Naive B cell (primary cell): ENCODE measurements around the gene C11orf54. TPM values are rescaled to one million over a fixed set of nuclear protein-coding genes. Genes with fewer than 3 reads are reported as not detected.

Experiments used
- ATAC-seq, 2 donors: fragments of 150-1000 bp; cut with Tn5 transposase; 2 replicates each; pipeline ENCODE4 v1.10.0; 2021; ENCODE audit warnings: low read depth in 2 of 2, mild to moderate bottlenecking in 2 of 2, moderate library complexity in 2 of 2
- DNase-seq: peaks from one replicate; pipeline ENCODE4 v3.0.0; 2022
- H3K27ac Mint-ChIP-seq, 6 donors: one replicate each; pipeline ENCODE4 v1.8.0; 2020 to 2022; ENCODE audit warnings: mild to moderate bottlenecking in 6 of 6, mixed read lengths in 6 of 6, moderate library complexity in 5 of 6, inconsistent platforms in 2 of 6
- H3K27me3 Mint-ChIP-seq, 3 donors: one replicate each; pipeline ENCODE4 v1.8.0; 2021 to 2022; ENCODE audit warnings: mixed read lengths in 3 of 3, mild to moderate bottlenecking in 1 of 3
- H3K36me3 Mint-ChIP-seq, 2 donors: one replicate each; pipeline ENCODE4 v1.8.0; 2020 to 2022; ENCODE audit warnings: mixed read lengths in 2 of 2, inconsistent platforms in 1 of 2, mild to moderate bottlenecking in 1 of 2
- H3K4me1 Mint-ChIP-seq, 3 donors: one replicate each; pipeline ENCODE4 v1.8.0; 2020 to 2022; ENCODE audit warnings: mixed read lengths in 3 of 3, inconsistent platforms in 1 of 3, mild to moderate bottlenecking in 1 of 3, moderate library complexity in 1 of 3
- H3K4me3 Mint-ChIP-seq, 8 donors: one replicate each; pipeline ENCODE4 v1.8.0; 2020 to 2022; ENCODE audit warnings: mild to moderate bottlenecking in 8 of 8, mixed read lengths in 8 of 8, moderate library complexity in 8 of 8, inconsistent platforms in 2 of 8
- H3K9me3 Mint-ChIP-seq, 7 donors: one replicate each; pipeline ENCODE4 v1.8.0; 2020 to 2022; ENCODE audit warnings: mixed read lengths in 7 of 7, mild to moderate bottlenecking in 5 of 7, inconsistent platforms in 2 of 7, moderate library complexity in 1 of 7
- polyA plus RNA-seq, 6 donors: library from polyadenylated mRNA; unstranded; fragments of 300-500 nt; fragmentation: Illumina TruSeq; gene quantifications; one replicate each; pipeline ENCODE4 v1.2.3, GENCODE V29; 2021; ENCODE audit warnings: low read depth in 6 of 6

C11orf54 gene
- polyA plus RNA-seq, 6 donors from 2014 or later: 15.0 to 29.1 (median 19.8) TPM

DNA sequence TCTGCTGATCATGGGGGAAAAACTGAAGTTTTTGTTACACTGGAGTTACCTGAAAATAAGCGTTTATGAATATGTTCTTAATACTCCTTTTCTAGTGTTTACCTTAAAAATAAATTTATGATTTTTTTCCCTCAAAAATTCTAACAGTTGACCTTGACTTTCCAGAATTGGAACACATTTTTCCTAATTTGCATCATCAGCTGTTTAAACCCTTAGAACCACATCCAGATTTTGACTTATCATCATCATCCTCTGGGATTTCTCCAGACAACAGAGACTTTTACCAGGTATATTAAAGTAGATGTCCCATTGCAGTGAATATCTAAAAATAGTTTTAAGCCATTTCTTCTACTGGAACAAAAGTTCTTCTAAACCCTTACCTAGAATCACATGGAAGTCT lies 17.4 kb upstream of the C11orf54 start:
- Mint-ChIP-seq H3K4me1 (peaks cover 3 to 4% (median 4%) of the 10 kb centered on the region in 3 donors), H3K27me3 (no peaks in the 10 kb centered on the region), H3K27ac (peak overlapping the region; percentile 23 to 64 (median 33)), H3K4me3 (no peak overlapping the region), H3K36me3 (peaks cover 11 to 23% of the 10 kb centered on the region in 2 donors), H3K9me3 (no peaks in the 10 kb centered on the region)
- DNase-seq: no peak
- ATAC-seq: no peak

DNA sequence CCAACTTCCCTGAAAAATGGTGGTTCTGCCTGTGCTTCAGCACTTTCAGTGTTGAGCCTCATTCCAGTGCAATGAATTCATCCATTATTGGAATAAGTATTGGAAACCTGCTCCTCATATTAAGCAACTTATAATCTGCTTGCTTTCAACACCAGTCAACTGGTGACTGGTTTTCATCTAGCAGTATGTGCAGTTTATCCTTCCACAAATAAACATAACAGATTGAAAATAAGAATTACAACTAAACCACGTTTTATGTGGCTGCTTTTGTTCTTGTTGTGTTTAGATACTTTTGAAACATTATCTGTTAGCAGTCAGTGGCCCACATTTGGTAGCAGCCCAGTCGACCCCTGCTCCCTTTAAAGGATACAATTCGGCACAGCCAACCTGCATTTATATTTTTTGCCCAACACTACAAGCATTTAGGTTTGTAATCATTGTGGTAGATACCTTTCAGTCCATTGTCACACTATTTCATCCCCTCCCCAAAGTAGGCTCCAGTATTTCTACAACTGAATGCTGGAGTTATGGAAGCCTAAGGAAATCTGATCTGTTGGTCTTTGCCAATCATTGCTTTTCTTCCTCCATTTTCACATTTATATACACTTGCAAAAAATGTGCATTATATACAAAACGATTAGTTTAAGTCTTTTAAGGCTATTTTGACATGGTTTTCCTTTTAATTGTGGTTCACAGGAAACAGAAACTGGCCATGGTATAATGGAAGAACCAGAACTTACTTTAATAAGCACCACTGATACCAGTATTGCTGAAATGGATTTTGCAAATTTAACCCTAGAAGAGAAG lies 13.3 kb upstream of the C11orf54 start:
- ATAC-seq: no peak
- H3K27ac Mint-ChIP-seq: peak overlapping the region in 5 of 6 donors; percentile 24 to 84 (median 70)
- H3K9me3 Mint-ChIP-seq: no peaks in the 10 kb centered on the region
- peaks cover 0 to 2% (median 0%) of the 10 kb centered on the region in 3 donors for H3K4me1 Mint-ChIP-seq
- H3K36me3 Mint-ChIP-seq: peaks cover 12 to 23% of the 10 kb centered on the region in 2 donors
- no peak overlapping the region for H3K4me3 Mint-ChIP-seq
- no peak for DNase-seq
- H3K27me3 Mint-ChIP-seq: no peaks in the 10 kb centered on the region

DNA sequence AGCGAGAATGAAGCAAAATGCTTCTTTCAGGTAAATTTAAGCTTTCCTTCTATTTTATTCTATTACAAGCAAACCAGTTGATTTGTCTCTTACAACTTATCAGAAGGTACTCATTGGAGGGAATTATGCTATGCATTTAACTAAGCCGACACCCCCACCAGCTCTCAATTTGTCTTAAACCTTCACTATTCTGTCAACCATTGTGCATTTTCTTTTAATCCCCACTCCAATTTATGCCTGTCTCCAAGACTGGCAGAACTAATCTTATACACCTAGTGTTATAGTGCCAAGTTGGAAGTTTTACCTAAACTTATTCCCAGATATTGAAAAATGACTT lies 12.7 kb upstream of the C11orf54 start:
- H3K27me3 Mint-ChIP-seq: no peaks in the 10 kb centered on the region
- H3K4me1 Mint-ChIP-seq: peaks cover 0 to 3% (median 0%) of the 10 kb centered on the region in 3 donors
- no peaks in the 10 kb centered on the region for H3K9me3 Mint-ChIP-seq
- no peak overlapping the region for H3K4me3 Mint-ChIP-seq
- ATAC-seq (no peak), DNase-seq (no peak)
- H3K27ac Mint-ChIP-seq: peak overlapping the region; percentile 1 to 92 (median 30)
- peaks cover 12 to 23% of the 10 kb centered on the region in 2 donors for H3K36me3 Mint-ChIP-seq

DNA sequence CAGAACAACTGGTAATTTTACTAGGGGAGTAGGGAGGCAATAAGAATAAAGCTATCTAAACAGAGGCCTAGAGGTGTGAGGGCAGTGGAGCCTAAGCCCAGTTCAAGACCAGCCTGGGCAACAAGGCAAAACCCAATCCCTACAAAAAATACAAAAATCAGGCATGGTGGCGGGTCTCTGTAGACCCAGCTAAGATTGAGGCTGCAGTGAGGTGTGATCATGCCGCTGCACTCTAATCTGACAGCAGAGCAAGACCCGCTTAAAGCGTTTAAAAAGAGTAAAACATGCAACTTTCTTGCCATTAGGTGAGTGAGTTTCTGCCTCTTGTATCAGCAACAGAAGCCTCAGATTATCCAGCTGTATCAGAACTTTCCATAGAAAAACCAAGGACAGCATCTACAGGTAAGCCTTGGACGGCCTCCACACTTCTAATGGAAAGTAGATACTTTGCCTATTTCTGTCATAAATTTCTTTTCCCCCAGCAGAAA lies 12.3 kb upstream of the C11orf54 start:
- peaks cover 0 to 3% (median 0%) of the 10 kb centered on the region in 3 donors for H3K4me1 Mint-ChIP-seq
- no peak overlapping the region for H3K4me3 Mint-ChIP-seq
- H3K9me3 Mint-ChIP-seq: no peaks in the 10 kb centered on the region
- ATAC-seq: no peak
- DNase-seq: no peak
- peaks cover 12 to 23% of the 10 kb centered on the region in 2 donors for H3K36me3 Mint-ChIP-seq
- no peaks in the 10 kb centered on the region for H3K27me3 Mint-ChIP-seq
- H3K27ac Mint-ChIP-seq: peak overlapping the region; percentile 1 to 92 (median 30)

DNA sequence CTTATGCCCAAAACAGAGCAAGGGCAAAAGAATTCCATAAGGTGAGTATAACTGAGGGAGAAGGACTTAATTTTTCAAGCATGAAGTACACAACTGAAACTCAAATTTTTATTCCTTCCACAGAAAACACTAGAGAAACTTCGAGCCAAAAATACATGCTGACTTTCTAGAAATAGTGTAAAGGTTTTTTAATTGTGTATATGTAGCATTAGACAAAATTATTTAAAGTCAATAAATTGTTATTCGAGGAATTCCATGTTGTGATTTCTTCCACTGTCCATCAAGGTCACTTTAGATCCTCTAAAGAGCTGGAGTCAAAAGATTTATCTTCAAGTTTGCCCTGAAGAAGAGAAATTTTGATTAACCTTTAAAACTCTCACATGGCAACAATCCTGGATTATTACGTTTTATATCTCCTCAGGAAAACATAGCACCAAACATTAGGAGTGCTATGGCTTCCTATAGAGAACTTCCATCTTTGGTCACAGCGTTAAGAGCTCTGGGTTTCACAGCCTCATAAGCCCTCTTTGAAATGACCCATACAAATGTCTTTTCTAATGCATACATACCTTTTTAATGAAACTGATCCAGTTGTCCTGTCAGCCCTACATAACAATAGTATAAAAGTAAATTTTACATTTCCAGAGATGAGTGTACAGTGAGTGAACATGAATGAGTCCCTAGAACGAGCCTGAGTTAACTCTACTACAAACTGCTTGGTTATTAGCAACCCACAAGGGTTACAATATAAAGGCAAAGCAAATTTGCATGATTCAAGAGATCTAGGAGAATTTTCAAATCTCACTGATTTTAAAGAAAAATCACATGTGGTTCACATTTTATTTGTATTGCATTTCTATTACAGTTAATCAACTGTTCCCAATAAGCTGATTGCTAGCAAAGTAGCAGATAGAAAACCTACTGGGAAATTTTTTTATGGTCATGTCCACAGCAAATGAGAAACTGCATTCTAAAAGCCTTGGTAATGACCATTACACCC lies 11.1 kb upstream of the C11orf54 start:
- H3K27ac Mint-ChIP-seq: peak overlapping the region in 3 of 6 donors; percentile 54 to 77 (median 56)
- no peaks in the 10 kb centered on the region for H3K9me3 Mint-ChIP-seq
- H3K27me3 Mint-ChIP-seq: no peaks in the 10 kb centered on the region
- DNase-seq (no peak), ATAC-seq (no peak)
- peaks cover 12 to 21% of the 10 kb centered on the region in 2 donors for H3K36me3 Mint-ChIP-seq
- peaks cover 0 to 13% (median 8%) of the 10 kb centered on the region in 3 donors for H3K4me1 Mint-ChIP-seq
- no peak overlapping the region for H3K4me3 Mint-ChIP-seq

DNA sequence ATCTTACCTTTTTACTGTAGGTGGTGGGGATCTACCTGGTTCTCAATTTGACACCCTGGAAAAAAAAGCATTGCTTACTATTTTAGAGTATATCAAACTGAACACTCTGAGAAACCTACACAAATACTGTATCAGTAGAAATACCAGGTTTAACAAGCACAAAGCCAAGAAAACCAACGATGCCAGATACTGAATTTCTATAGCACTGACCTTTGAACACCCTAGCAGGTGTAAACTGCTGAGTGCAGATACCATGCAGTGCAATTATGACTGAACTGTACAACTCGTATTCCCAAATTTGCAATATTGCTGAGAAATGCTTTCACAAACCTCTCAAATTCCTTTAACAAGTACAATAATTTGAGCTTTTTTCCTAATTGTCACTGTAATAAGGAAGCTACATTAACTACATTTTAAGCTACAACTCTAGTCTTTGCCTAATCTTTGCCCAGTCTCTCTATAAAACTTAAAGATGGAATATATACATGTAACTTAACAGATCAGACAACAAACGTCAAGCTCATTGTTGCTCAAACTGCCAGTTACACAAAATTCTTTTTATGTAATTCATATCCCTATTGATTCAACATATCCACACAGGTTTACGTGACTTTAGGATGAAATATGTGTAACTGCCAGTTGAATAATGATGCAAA lies 9.1 kb upstream of the C11orf54 start:
- DNase-seq (no peak), ATAC-seq (no peak)
- H3K27me3 Mint-ChIP-seq: no peaks in the 10 kb centered on the region
- peak overlapping the region in 2 of 6 donors; percentile 11 to 26 for H3K27ac Mint-ChIP-seq
- H3K36me3 Mint-ChIP-seq: peaks cover 13 to 18% of the 10 kb centered on the region in 2 donors
- no peak overlapping the region for H3K4me3 Mint-ChIP-seq
- no peaks in the 10 kb centered on the region for H3K9me3 Mint-ChIP-seq
- peaks cover 8 to 22% (median 8%) of the 10 kb centered on the region in 3 donors for H3K4me1 Mint-ChIP-seq

DNA sequence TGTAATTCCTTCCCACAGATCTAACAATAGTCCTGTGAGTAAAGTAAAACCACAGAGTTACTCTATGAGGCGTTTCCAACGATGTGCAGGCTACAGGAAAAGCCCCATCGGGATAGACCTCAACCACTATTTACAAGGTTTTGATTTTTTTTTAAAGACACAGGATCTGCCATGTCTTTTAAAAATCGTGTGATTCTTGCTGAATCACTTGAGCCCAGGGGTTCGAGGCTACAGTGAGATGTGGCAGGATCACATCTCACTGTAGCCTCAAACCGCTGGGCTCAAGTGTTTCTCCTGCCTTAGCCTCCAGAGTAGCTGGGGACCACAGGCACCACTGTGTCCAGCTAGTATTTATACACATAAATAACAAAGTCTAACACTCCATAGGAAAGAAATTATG lies 8.0 kb upstream of the C11orf54 start:
- Mint-ChIP-seq H3K4me3 (no peak overlapping the region), H3K36me3 (peaks cover 19 to 20% of the 10 kb centered on the region in 2 donors), H3K9me3 (no peaks in the 10 kb centered on the region), H3K27ac (peak overlapping the region in 3 of 6 donors; percentile 28 to 65 (median 41)), H3K27me3 (no peaks in the 10 kb centered on the region), H3K4me1 (peaks cover 18 to 33% (median 18%) of the 10 kb centered on the region in 3 donors)
- no peak for ATAC-seq
- DNase-seq: no peak

DNA sequence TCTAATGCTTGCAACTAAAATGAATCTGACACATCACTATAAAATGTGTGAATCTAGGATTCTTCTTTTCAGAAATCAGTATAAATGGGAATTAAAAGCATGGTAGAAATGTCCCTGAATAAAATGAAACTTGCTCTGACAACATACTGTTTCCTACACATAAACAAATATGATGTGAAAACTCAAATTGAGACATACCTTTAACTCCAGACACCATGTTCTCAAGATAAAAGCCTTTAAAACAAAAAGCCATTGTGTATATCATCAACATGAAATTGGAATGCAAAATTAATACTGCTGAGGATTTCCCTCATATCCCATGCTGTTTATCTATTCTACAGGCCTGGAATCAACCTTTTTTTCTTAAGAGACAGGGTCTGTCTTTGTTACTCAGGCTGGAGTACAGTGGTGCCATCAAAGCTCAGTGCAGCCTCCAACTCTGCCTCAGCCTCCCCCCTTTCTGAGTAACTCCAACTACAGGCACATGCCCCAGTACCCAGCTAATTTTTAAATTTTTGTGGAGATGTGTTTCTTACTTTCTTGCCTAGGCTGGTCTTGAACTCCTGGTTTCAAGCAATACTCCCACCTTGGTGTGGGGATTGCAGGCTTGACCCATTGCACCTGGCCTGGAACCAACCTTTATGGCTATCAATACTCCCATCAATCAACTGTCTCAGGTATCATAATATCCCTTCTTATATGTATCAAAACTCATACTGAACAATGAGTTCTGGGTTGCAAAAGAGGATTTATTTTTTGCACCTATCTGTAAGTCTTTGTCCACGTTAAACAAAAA lies 6.8 kb upstream of the C11orf54 start:
- peaks cover 14 to 22% of the 10 kb centered on the region in 2 donors for H3K36me3 Mint-ChIP-seq
- H3K27ac Mint-ChIP-seq: peak overlapping the region in 3 of 6 donors; percentile 23 to 79 (median 70)
- H3K9me3 Mint-ChIP-seq: no peaks in the 10 kb centered on the region
- DNase-seq: no peak
- peaks cover 28 to 45% (median 30%) of the 10 kb centered on the region in 3 donors for H3K4me1 Mint-ChIP-seq
- peak overlapping the region in 2 of 8 donors; percentile 15 to 18 for H3K4me3 Mint-ChIP-seq
- no peaks in the 10 kb centered on the region for H3K27me3 Mint-ChIP-seq
- ATAC-seq: no peak

DNA sequence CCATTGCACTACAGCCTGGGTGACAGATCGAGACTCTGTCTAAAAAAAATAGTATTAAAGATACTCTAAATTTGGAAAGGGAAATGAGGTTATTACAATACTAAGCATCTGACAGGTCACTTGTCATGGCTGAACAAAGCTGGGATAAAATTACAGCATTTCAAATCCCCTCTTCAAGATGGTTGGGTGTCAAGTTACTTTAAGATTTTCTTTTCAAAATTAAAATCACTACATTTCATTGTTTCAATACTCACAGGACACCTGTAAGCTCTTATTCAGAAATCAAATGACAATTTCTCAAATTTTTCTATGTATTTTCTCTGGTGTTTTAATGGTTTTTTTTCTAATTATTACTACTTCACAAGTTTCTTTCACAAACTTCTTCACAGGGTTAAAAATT lies 5.8 kb upstream of the C11orf54 start:
- no peak for ATAC-seq
- Mint-ChIP-seq H3K4me1 (peaks cover 36 to 53% (median 37%) of the 10 kb centered on the region in 3 donors), H3K27me3 (no peaks in the 10 kb centered on the region)

DNA sequence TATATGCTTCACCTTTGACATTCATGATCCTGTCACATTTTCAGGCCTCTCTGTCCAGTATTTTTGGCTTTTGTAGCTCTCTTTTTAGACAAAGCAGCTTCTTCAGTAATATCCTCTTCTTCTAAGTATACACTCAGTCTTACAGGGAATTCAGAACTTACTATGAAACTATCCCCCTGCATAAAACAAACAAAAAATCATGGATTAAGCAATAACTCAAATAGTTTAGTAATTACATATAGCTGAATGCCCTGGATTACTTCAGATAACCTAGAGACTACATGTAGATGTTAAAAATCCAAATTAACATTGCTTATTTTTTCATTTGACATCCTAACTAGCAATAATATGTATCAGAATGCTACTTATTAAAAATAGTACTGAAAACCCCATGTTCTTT lies 5.3 kb upstream of the C11orf54 start:
- no peaks in the 10 kb centered on the region for H3K9me3 Mint-ChIP-seq
- H3K27me3 Mint-ChIP-seq: no peaks in the 10 kb centered on the region
- no peak for ATAC-seq
- H3K36me3 Mint-ChIP-seq: peaks cover 14 to 26% of the 10 kb centered on the region in 2 donors
- peak overlapping the region in 3 of 6 donors; percentile 2 to 68 (median 66) for H3K27ac Mint-ChIP-seq
- peaks cover 40 to 55% (median 41%) of the 10 kb centered on the region in 3 donors for H3K4me1 Mint-ChIP-seq
- no peak for DNase-seq
- no peak overlapping the region for H3K4me3 Mint-ChIP-seq

More for the DNA sequence above, 5.8 kb upstream of the C11orf54 start:
- no peaks in the 10 kb centered on the region for H3K9me3 Mint-ChIP-seq
- H3K36me3 Mint-ChIP-seq: peaks cover 14 to 26% of the 10 kb centered on the region in 2 donors
- no peak overlapping the region for H3K4me3 Mint-ChIP-seq
- peak overlapping the region in 3 of 6 donors; percentile 66 to 69 (median 68) for H3K27ac Mint-ChIP-seq
- DNase-seq: no peak

DNA sequence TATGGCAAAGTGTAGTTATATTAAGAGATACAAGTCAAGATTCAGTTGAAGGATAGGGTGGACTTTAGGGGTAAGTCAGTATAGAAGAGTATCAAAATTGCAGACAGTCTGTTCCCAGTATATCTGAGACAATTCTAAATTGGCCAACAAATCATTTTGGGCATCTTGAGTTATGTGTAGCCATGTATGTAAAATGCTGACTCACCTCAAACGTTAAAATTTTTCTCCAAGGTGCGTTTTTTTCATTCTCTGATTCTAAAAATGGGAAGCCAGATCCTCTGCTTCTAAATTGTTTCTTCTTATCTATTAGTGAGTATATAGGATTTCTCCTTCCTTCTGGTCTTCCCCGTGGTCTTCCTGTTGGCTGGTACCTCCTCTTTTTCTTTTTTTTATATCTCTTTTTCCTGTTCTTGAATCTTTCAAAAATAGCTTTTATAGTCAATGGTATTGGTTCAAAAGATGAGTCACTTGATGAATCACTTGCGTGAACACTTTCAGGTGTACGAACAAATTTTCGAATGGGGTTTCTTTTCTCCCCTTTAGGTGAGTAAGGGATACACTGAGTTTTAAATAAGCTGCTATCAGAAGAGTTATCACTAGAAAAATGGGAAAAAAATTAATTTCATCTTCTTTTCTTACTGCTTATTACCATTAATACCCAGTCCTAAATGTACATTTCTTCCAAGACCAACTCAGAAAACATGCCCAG lies 3.4 kb upstream of the C11orf54 start:
- Mint-ChIP-seq H3K27me3 (no peaks in the 10 kb centered on the region), H3K27ac (peak overlapping the region in 5 of 6 donors; percentile 59 to 100 (median 84)), H3K36me3 (peaks cover 14 to 26% of the 10 kb centered on the region in 2 donors), H3K9me3 (no peaks in the 10 kb centered on the region), H3K4me3 (peak overlapping the region in 7 of 8 donors; percentile 29 to 100 (median 97)), H3K4me1 (peaks cover 44 to 66% (median 52%) of the 10 kb centered on the region in 3 donors)
- DNase-seq: no peak
- ATAC-seq: no peak
